H9 (cell line): ENCODE measurements around the gene TMEM270. TPM values are rescaled to one million over a fixed set of nuclear protein-coding genes. Genes with fewer than 3 reads are reported as not detected.

Experiments used
- DNase-seq: peaks from one replicate; pipeline ENCODE4 v3.0.0-alpha.2; 2017
- H2AFZ ChIP-seq: one replicate; pipeline ENCODE4 v1.6.1; 2013; ENCODE audit warnings: mild to moderate bottlenecking, low read length, control low read depth, moderate library complexity
- H2AK5ac ChIP-seq: 2 replicates; pipeline ENCODE4 v1.6.1; 2013; ENCODE audit warnings: low read length, control low read depth, mixed read lengths; ENCODE audit not compliant: insufficient read length
- H2BK120ac ChIP-seq: one replicate; pipeline ENCODE4 v1.6.1; 2013; ENCODE audit warnings: low read depth, mild to moderate bottlenecking, low read length, control low read depth, inconsistent platforms; ENCODE audit not compliant: poor library complexity, severe bottlenecking
- H2BK12ac ChIP-seq: 2 replicates; pipeline ENCODE4 v1.6.1; 2013; ENCODE audit warnings: low read length, control low read depth, mixed read lengths, low read depth; ENCODE audit not compliant: insufficient read length
- H2BK15ac ChIP-seq: 2 replicates; pipeline ENCODE4 v1.6.1; 2013; ENCODE audit warnings: low read depth, low read length, control low read depth
- H2BK20ac ChIP-seq: one replicate; pipeline ENCODE4 v1.6.1; 2013; ENCODE audit warnings: low read depth, mild to moderate bottlenecking, low read length, control low read depth, inconsistent platforms; ENCODE audit not compliant: poor library complexity, severe bottlenecking
- H2BK5ac ChIP-seq: 2 replicates; pipeline ENCODE4 v1.6.1; 2013; ENCODE audit warnings: low read length, control low read depth, mixed read lengths; ENCODE audit not compliant: insufficient read length
- H3K14ac ChIP-seq: 2 replicates; pipeline ENCODE4 v1.6.1; 2013; ENCODE audit warnings: low read length, control low read depth; ENCODE audit not compliant: insufficient read depth
- H3K18ac ChIP-seq: 2 replicates; pipeline ENCODE4 v1.6.1; 2013; ENCODE audit warnings: low read depth, mild to moderate bottlenecking, mixed read lengths, low read length, control low read depth; ENCODE audit not compliant: insufficient read length
- H3K23ac ChIP-seq: 2 replicates; pipeline ENCODE4 v1.6.1; 2013; ENCODE audit warnings: low read length, control low read depth, mixed read lengths, low read depth; ENCODE audit not compliant: insufficient read length
- H3K23me2 ChIP-seq: 2 replicates; pipeline ENCODE4 v1.6.1; 2013; ENCODE audit warnings: low read depth, mild to moderate bottlenecking, mixed read lengths, low read length, control low read depth; ENCODE audit not compliant: insufficient read length, poor library complexity, severe bottlenecking
- H3K27ac ChIP-seq: 2 replicates; pipeline ENCODE4 v1.5.1; 2013; ENCODE audit warnings: low read length, control low read depth, mixed read lengths, low read depth; ENCODE audit not compliant: insufficient read length
- H3K27me3 ChIP-seq: 2 replicates; pipeline ENCODE4 v1.6.1; 2013; ENCODE audit warnings: low read length, control low read depth, inconsistent platforms; ENCODE audit not compliant: insufficient read depth
- H3K4ac ChIP-seq: 2 replicates; pipeline ENCODE4 v1.6.1; 2013; ENCODE audit warnings: low read depth, mild to moderate bottlenecking, control low read depth, inconsistent platforms, low read length, moderate library complexity
- H3K4me1 ChIP-seq: 2 replicates; pipeline ENCODE4 v1.6.1; 2013; ENCODE audit warnings: low read length, control low read depth, inconsistent platforms; ENCODE audit not compliant: insufficient read depth
- H3K4me2 ChIP-seq: 2 replicates; pipeline ENCODE4 v1.6.1; 2013; ENCODE audit warnings: low read length, control low read depth, mixed read lengths; ENCODE audit not compliant: insufficient read length, insufficient read depth
- H3K56ac ChIP-seq: 2 replicates; pipeline ENCODE4 v1.6.1; 2013; ENCODE audit warnings: low read depth, mild to moderate bottlenecking, mixed read lengths, low read length, control low read depth; ENCODE audit not compliant: insufficient read length
- H3K79me1 ChIP-seq: 2 replicates; pipeline ENCODE4 v1.6.1; 2013; ENCODE audit warnings: low read depth, mild to moderate bottlenecking, moderate library complexity, low read length, control low read depth, inconsistent platforms; ENCODE audit not compliant: insufficient read depth, poor library complexity, severe bottlenecking
- H3K79me2 ChIP-seq: 2 replicates; pipeline ENCODE4 v1.6.1; 2013; ENCODE audit warnings: low read length, control low read depth, inconsistent platforms; ENCODE audit not compliant: insufficient read depth
- H3K9ac ChIP-seq: 2 replicates; pipeline ENCODE4 v1.6.1; 2013; ENCODE audit warnings: low read length, control low read depth, mixed read lengths; ENCODE audit not compliant: insufficient read length; ENCODE audit errors: extremely low read depth
- H3K9me3 ChIP-seq: one replicate; pipeline ENCODE4 v1.6.1; 2013; ENCODE audit warnings: low read depth, low read length, inconsistent platforms; ENCODE audit not compliant: control insufficient read depth
- H3T11ph ChIP-seq: one replicate; pipeline ENCODE4 v1.6.1; 2013; ENCODE audit warnings: mild to moderate bottlenecking, low read length, control low read depth, inconsistent platforms
- H4K20me1 ChIP-seq: one replicate; pipeline ENCODE4 v1.6.1; 2013; ENCODE audit not compliant: control insufficient read depth, insufficient read length, insufficient read depth
- H4K5ac ChIP-seq: 2 replicates; pipeline ENCODE4 v1.6.1; 2013; ENCODE audit warnings: low read depth, mild to moderate bottlenecking, mixed read lengths, low read length, control low read depth; ENCODE audit not compliant: insufficient read length
- H4K8ac ChIP-seq: replicated peaks from 2 replicates; pipeline ENCODE4 v1.6.1; 2013; ENCODE audit warnings: low read length, control low read depth, mixed read lengths, low read depth; ENCODE audit not compliant: insufficient read length
- H4K91ac ChIP-seq: 2 replicates; pipeline ENCODE4 v1.6.1; 2013; ENCODE audit warnings: low read depth, mild to moderate bottlenecking, moderate library complexity, mixed read lengths, low read length, control low read depth; ENCODE audit not compliant: insufficient read length
- H3K27ac Mint-ChIP-seq, 3 experiments: 2 replicates in 2 of 3; 3 replicates in 1 of 3; pipeline ENCODE4 v1.8.0; 2020 to 2021; ENCODE audit warnings: mixed read lengths in 3 of 3, mild to moderate bottlenecking in 1 of 3, moderate library complexity in 1 of 3
- H3K27me3 Mint-ChIP-seq: 2 replicates; pipeline ENCODE4 v1.8.0; 2021; ENCODE audit warnings: low read depth, mild to moderate bottlenecking, moderate library complexity, mixed read lengths
- H3K36me3 Mint-ChIP-seq, 3 experiments: 2 replicates in 2 of 3; 3 replicates in 1 of 3; pipeline ENCODE4 v1.8.0; 2020 to 2021; ENCODE audit warnings: low read depth in 3 of 3, mixed read lengths in 3 of 3; ENCODE audit not compliant: insufficient read depth in 1 of 3
- H3K4me1 Mint-ChIP-seq, 2 experiments: 2 replicates each; pipeline ENCODE4 v1.8.0; 2020; ENCODE audit warnings: mixed read lengths in 2 of 2
- H3K4me3 Mint-ChIP-seq, 2 experiments: 2 replicates in 1 of 2; 3 replicates in 1 of 2; pipeline ENCODE4 v1.8.0; 2020 to 2021; ENCODE audit warnings: mild to moderate bottlenecking in 2 of 2, mixed read lengths in 2 of 2, moderate library complexity in 1 of 2
- H3K9me3 Mint-ChIP-seq, 2 experiments: 2 replicates in 1 of 2; 3 replicates in 1 of 2; pipeline ENCODE4 v1.8.0; 2020; ENCODE audit warnings: mild to moderate bottlenecking in 2 of 2, mixed read lengths in 2 of 2, moderate library complexity in 1 of 2
- CTCF ChIP-seq: fragments of 200-600 bp; sonication (generic); conservative IDR thresholded peaks from 3 replicates; pipeline ENCODE4 v1.8.0; 2021; ENCODE audit warnings: antibody characterized with exemption, mild to moderate bottlenecking
- WGBS: extraction: QIAGEN DNeasy Blood & Tissue Kit; methylation state at CpG from one replicate; pipeline ENCODE4 v1.1.7; 2013; ENCODE audit warnings: missing lambda C conversion rate, low lambda C conversion rate, mixed read lengths; ENCODE audit not compliant: insufficient read length; ENCODE audit errors: extremely low coverage; 5-methylcytosine and 5-hydroxymethylcytosine counted together
- total RNA-seq: library from RNA; stranded (reverse); gene quantifications from 2 replicates; pipeline ENCODE4 v1.2.1, GENCODE V29; 2021

The TMEM270 gene
- total RNA-seq, 1 experiment from 2014 or later = not detected

- Mint-ChIP-seq H3K9me3 (peaks cover 0 to 4% of the 10 kb centered on the region in 2 experiments; a peak in 3 of 5 replicates), H3K27me3 (peaks cover 9% of the 10 kb centered on the region), H3K4me1 (peaks cover 47 to 54% of the 10 kb centered on the region in 2 experiments), H3K4me3 (peak overlapping the region in 1 of 2 experiments; percentile 22; a peak in 2 of 5 replicates), H3K36me3 (peaks cover 2 to 7% (median 5%) of the 10 kb centered on the region in 3 experiments; a peak in 4 of 7 replicates), H3K27ac (peak overlapping the region; percentile 76 to 90 (median 83))
- Histone ChIP-seq H3K23me2 (peaks cover 9% of the 10 kb centered on the region), H3K4ac (no peak overlapping the region), H2BK15ac (no peak overlapping the region), H3K23ac (no peak overlapping the region), H2BK20ac (no peak overlapping the region), H4K91ac (no peak overlapping the region), H3K79me1 (no peaks in the 10 kb centered on the region), H3K27ac (peak overlapping the region; percentile 19), H3K27me3 (no peaks in the 10 kb centered on the region), H3T11ph (no peak overlapping the region), H4K8ac (no peak overlapping the region), H3K79me2 (no peaks in the 10 kb centered on the region), H2AK5ac (no peak overlapping the region), H2BK12ac (no peak overlapping the region), H3K9ac (no peak overlapping the region), H2BK120ac (no peak overlapping the region), H4K20me1 (no peaks in the 10 kb centered on the region), H3K56ac (no peak overlapping the region), H3K9me3 (no peaks in the 10 kb centered on the region), H3K4me2 (no peak overlapping the region), H3K4me1 (peaks cover 15% of the 10 kb centered on the region), H2BK5ac (no peak overlapping the region), H4K5ac (no peak overlapping the region), H3K18ac (peak overlapping the region; percentile 79), H2AFZ (no peak overlapping the region), H3K14ac (peak overlapping the region; percentile 70)
- DNase-seq = peak; percentile 78
- TF ChIP-seq CTCF = no peak
- WGBS = no CpG with 5 or more reads among the region's 13 CpGs
These were observed 27.6 kb upstream of the TMEM270 start for GRCh38 chr7:73833251-73833919.
